ENCODE data around the gene SND1.

- TF ChIP-seq ZNF513 (tag by site-specific recombination; IDR thresholded peaks at IDR 0.05) (no peak), CTCF (tag by site-specific recombination; IDR thresholded peaks at IDR 0.05) (no peak), ZNF146 (tag by site-specific recombination; IDR thresholded peaks at IDR 0.05) (no peak), ZBTB1 (tag by site-specific recombination; IDR thresholded peaks at IDR 0.05) (no peak), GLI4 (tag by site-specific recombination; IDR thresholded peaks at IDR 0.05) (no peak), ZNF341 (tag by site-specific recombination; IDR thresholded peaks at IDR 0.05; ENCODE audit: low read depth) (peak; percentile 76), TCF7L2 (IDR thresholded peaks at IDR 0.05; ENCODE audit: borderline replicate concordance, low read depth, low read length) (no peak), ZNF223 (tag by site-specific recombination; IDR thresholded peaks at IDR 0.05) (no peak), ZSCAN30 (tag by site-specific recombination; IDR thresholded peaks at IDR 0.05) (no peak), PRDM4 (tag by site-specific recombination; IDR thresholded peaks at IDR 0.05) (no peak), ZNF664 (tag by site-specific recombination; IDR thresholded peaks at IDR 0.05) (no peak)
Measured at GRCh38 chr7:128032605-128033235, 380.7 kb downstream of the SND1 start.
